ENCODE results near the gene LRFN5. TPM values are rescaled to one million over a fixed set of nuclear protein-coding genes. Genes with fewer than 3 reads are reported as not detected.

The LRFN5 gene
- total and polyA plus RNA-seq, 9 of the 15 experiments (the other 6 are each of a cell fraction or from before 2014, with no cell fraction given) = 0.01 to 0.27 (median 0.09) TPM; not detected in 1

- 0% methylated on average over 2 of the region's 2 CpGs for WGBS (ENCODE audit: insufficient coverage, low coverage, missing lambda C conversion rate)
- ATAC-seq = no peak
Observed at GRCh38 chr14:41859336-41859735, 252.7 kb downstream of the LRFN5 start.

GRCh38 chr14:41860586-41860985 is 253.9 kb downstream of the LRFN5 start:
- no peak overlapping the region for H2AFZ ChIP-seq (ENCODE audit: low read depth, low read length)
- BruUV-seq (replicated peaks) = no TSS peak
- no peak overlapping the region for H3K4me2 ChIP-seq (ENCODE audit: insufficient read depth, low read length)
- ChIA-PET CTCF (ENCODE audit: low intra/inter-chr PET ratio) (no interaction called here), POLR2A (no interaction called here)
- no peaks in the 10 kb centered on the region for H3K9me3 ChIP-seq (replicated peaks; ENCODE audit: control insufficient read depth, insufficient read depth, low read depth, low read length)
- in situ Hi-C loops (cut with MboI) (no loop called here), intact Hi-C loops (cut with micrococcal nuclease) (no loop called here)
- H4K20me1 ChIP-seq (replicated peaks; ENCODE audit: control insufficient read depth, insufficient read depth, low read length) = no peaks in the 10 kb centered on the region
- H3K9me1 ChIP-seq (ENCODE audit: control insufficient read depth, insufficient read depth, low read length) = no peaks in the 10 kb centered on the region
- DNase-seq (ENCODE audit: extremely low read depth in 1 of 4, low spot score in 3 of 4) (no peak), ATAC-seq (no peak), FAIRE-seq (no peak)
- H3K4me3 ChIP-seq = no peak overlapping the region
- TF ChIP-seq HNRNPLL (IDR thresholded peaks at IDR 0.05; ENCODE audit: low read depth, low read length, poor library complexity, severe bottlenecking) = no peak
- no peak for TF ChIP-seq ILF3 (IDR thresholded peaks at IDR 0.05; ENCODE audit: borderline replicate concordance)
- no peak for TF ChIP-seq ZNF639 (CRISPR knock-in tag; conservative IDR thresholded peaks at IDR 0.05 in 1 of 2, IDR thresholded peaks at IDR 0.05 in 1 of 2)
- TF ChIP-seq PHF8 (IDR thresholded peaks at IDR 0.05; ENCODE audit: borderline replicate concordance, low read length) = no peak
- no peak for TF ChIP-seq HDAC3 (IDR thresholded peaks at IDR 0.05; ENCODE audit: borderline replicate concordance, partially characterized antibody)
- TF ChIP-seq U2AF1 (optimal IDR thresholded peaks at IDR 0.05; ENCODE audit: low read depth, low read length) = no peak
- TF ChIP-seq IRF1 (CRISPR knock-in tag; IDR thresholded peaks at IDR 0.05; ENCODE audit: borderline replicate concordance) = no peak
- no peak for TF ChIP-seq MCM7 (IDR thresholded peaks at IDR 0.05)
- no peak overlapping the region for H3K27ac ChIP-seq (ENCODE audit: extremely low read depth, low read depth, low read length)
- H3K4me1 ChIP-seq (replicated peaks in 1 of 2; ENCODE audit: control insufficient read depth in 2 of 2, insufficient read depth in 2 of 2, low read length in 2 of 2) = no peaks in the 10 kb centered on the region
- no peaks in the 10 kb centered on the region for H3K36me3 ChIP-seq (ENCODE audit: control insufficient read depth, insufficient read depth, low read length)
- no peak overlapping the region for H3K9ac ChIP-seq (ENCODE audit: insufficient read depth in 1 of 2, low read depth in 2 of 2, low read length in 2 of 2)
- WGBS (ENCODE audit: insufficient coverage, low coverage, missing lambda C conversion rate) = 0% methylated on average over 1 of the region's 1 CpG
- H3K27me3 ChIP-seq (ENCODE audit: control insufficient read depth in 2 of 2, insufficient read depth in 2 of 2, low read length in 2 of 2) = no peaks in the 10 kb centered on the region
- H3K79me2 ChIP-seq (ENCODE audit: control insufficient read depth, insufficient read depth, low read length) = no peaks in the 10 kb centered on the region

More at GRCh38 chr14:41859336-41859735, 252.7 kb downstream of the LRFN5 start:
- H3K9me3 ChIP-seq (replicated peaks; ENCODE audit: control insufficient read depth, insufficient read depth, low read depth, low read length) = no peaks in the 10 kb centered on the region
- intact Hi-C loops (cut with micrococcal nuclease) (no loop called here), in situ Hi-C loops (cut with MboI) (no loop called here)
- BruUV-seq (replicated peaks) = no TSS peak
- ChIA-PET CTCF (ENCODE audit: low intra/inter-chr PET ratio) (no interaction called here), POLR2A (no interaction called here)
- no peaks in the 10 kb centered on the region for H4K20me1 ChIP-seq (replicated peaks; ENCODE audit: control insufficient read depth, insufficient read depth, low read length)
- no peaks in the 10 kb centered on the region for H3K9me1 ChIP-seq (ENCODE audit: control insufficient read depth, insufficient read depth, low read length)
- no peaks in the 10 kb centered on the region for H3K36me3 ChIP-seq (ENCODE audit: control insufficient read depth, insufficient read depth, low read length)
- TF ChIP-seq FOS (IDR thresholded peaks at IDR 0.05; ENCODE audit: extremely low read depth, insufficient read length) (no peak), BRD9 (IDR thresholded peaks at IDR 0.05; ENCODE audit: low read depth, partially characterized antibody) (no peak), ZNF124 (CRISPR knock-in tag; IDR thresholded peaks at IDR 0.05) (no peak)
- H3K4me1 ChIP-seq (replicated peaks in 1 of 2; ENCODE audit: control insufficient read depth in 2 of 2, insufficient read depth in 2 of 2, low read length in 2 of 2) = no peaks in the 10 kb centered on the region
- DNase-seq (ENCODE audit: extremely low read depth in 1 of 4, low spot score in 3 of 4) (no peak), FAIRE-seq (no peak)
- no peak overlapping the region for H2AFZ ChIP-seq (ENCODE audit: low read depth, low read length)
- no peak overlapping the region for H3K27ac ChIP-seq (ENCODE audit: extremely low read depth, low read depth, low read length)
- no peak overlapping the region for H3K9ac ChIP-seq (ENCODE audit: insufficient read depth in 1 of 2, low read depth in 2 of 2, low read length in 2 of 2)
- no peaks in the 10 kb centered on the region for H3K27me3 ChIP-seq (ENCODE audit: control insufficient read depth in 2 of 2, insufficient read depth in 2 of 2, low read length in 2 of 2)
- H3K4me2 ChIP-seq (ENCODE audit: insufficient read depth, low read length) = no peak overlapping the region
- H3K4me3 ChIP-seq = no peak overlapping the region
- no peaks in the 10 kb centered on the region for H3K79me2 ChIP-seq (ENCODE audit: control insufficient read depth, insufficient read depth, low read length)

Measured in K562 (cell line).